ENCODE results near the gene NCR2.

The NCR2 gene

DNA sequence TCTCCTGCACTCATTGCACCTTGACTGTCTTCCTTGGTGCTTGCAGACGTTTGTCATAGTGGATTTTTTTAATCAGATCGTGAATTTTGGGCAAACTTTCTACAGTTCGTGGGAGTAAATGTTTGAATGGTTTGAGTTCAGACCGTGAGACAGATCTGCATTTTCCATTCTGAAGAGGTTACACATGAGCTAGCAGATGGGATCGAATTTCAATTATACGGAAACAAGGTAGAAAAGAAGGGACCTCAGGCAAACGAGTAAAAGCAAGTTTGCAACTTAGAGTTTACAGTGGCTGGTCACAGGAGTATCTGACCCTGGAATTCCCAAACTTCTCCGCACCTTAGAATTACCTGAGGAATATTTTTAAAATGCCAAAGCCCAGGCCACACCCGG, 17.2 kb upstream of the NCR2 start:
- no peak for DNase-seq (ENCODE audit: extremely low read depth, low read depth)
- TF ChIP-seq, protein P1, sequence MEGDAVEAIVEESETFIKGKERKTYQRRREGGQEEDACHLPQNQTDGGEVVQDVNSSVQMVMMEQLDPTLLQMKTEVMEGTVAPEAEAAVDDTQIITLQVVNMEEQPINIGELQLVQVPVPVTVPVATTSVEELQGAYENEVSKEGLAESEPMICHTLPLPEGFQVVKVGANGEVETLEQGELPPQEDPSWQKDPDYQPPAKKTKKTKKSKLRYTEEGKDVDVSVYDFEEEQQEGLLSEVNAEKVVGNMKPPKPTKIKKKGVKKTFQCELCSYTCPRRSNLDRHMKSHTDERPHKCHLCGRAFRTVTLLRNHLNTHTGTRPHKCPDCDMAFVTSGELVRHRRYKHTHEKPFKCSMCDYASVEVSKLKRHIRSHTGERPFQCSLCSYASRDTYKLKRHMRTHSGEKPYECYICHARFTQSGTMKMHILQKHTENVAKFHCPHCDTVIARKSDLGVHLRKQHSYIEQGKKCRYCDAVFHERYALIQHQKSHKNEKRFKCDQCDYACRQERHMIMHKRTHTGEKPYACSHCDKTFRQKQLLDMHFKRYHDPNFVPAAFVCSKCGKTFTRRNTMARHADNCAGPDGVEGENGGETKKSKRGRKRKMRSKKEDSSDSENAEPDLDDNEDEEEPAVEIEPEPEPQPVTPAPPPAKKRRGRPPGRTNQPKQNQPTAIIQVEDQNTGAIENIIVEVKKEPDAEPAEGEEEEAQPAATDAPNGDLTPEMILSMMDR (IDR thresholded peaks at IDR 0.05; ENCODE audit: low read depth, low read length), result no peak

DNA sequence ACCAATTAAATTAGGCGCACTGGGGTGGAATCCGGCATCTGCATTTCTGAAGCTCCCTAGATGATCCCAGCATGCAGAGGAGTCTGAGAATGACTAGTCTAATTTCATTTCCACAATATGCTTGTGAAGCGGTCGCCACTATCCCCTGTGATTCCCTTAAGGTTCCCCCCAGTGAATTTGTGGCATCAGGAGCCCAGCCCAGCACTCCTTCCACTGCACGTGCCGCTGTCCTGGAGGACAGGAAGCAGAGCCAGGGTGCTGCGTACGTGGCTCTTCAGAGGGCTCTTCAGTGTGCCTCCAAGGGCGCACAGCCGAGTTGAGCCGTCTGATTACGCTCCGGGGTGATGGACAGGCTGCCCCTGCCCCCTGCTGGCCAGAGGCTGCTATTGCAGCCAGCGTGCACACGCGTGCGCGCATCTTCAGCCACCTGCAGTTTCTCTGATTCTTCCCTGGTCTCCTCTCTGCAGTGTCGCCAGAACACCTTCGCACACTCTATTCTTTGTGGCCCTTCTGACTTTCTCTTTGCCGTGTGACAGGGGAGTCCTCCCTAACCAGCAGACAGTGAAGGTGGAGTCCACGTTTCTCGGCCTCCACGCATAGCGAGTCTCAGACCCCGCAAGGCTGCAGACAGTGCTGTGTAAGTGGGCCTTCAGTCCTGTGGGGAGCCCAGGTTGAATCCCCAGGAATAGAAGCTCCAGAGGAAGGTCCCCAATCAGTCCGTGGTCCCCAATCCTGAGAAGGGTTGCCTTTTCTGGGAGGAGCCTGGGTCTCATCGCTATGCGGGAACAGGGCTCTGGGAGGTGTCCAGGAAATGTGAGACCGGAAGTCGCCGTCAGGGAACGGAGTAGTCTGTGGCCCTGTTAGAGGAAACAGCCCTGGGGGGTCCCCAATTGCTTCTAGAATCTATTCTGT, 16.5 kb upstream of the NCR2 start:
- TF ChIP-seq, protein P1 (IDR thresholded peaks at IDR 0.05; ENCODE audit: low read depth, low read length), result peak; percentile 100
- peak; percentile 35 for DNase-seq (ENCODE audit: extremely low read depth, low read depth)

DNA sequence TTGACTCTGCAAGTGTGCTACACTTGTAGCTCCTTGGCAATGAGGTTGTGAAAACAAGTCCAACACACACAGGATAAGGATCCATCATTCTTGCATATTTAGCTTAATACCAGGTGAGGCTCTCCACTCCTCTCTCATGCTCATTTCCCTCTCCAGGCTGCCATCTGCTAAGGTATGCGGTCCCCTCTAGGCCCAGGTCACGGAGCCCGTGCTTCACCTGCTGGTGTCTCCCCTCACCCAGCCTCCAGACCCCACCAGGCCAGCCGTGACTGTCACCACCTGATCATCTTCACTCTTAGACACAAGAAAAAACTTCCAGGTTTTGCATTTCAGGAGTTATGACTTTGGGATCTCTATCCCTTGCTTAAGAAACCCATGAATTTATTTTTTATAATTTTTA, 14.2 kb upstream of the NCR2 start:
- DNase-seq (ENCODE audit: extremely low read depth, low read depth), result no peak
- TF ChIP-seq, protein P1 (IDR thresholded peaks at IDR 0.05; ENCODE audit: low read depth, low read length), result no peak

DNA sequence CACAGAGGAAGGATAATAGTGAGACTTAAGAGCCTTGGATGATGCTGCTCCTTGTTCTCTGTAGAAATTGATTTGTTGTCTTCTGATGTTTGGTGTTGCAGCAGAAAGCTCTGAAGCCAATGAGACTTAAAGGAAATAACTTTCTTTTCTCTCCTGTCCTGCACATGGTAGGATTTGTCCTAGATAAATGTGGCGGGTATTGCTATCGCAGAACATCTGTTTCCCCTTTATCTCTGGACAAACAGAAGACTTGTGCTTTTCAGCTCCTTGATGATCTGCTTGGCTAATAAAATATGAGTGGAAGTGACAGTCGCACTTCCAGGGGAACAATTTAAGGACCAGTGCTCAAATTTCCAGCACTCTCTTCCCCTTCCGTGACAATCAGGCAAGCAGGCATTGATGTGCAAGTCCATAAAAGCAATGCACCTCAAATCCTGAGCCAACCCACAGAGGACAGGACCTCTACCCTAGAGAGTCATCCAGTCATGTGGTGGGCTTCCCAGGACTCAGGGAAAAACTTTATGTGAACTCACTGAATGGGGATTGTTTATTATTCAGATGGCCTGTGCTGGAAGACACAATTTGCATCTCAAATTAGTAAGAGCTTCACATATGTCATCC, 9.9 kb upstream of the NCR2 start:
- TF ChIP-seq, protein P1 (IDR thresholded peaks at IDR 0.05; ENCODE audit: low read depth, low read length), result no peak
- DNase-seq (ENCODE audit: extremely low read depth, low read depth), result no peak

DNA sequence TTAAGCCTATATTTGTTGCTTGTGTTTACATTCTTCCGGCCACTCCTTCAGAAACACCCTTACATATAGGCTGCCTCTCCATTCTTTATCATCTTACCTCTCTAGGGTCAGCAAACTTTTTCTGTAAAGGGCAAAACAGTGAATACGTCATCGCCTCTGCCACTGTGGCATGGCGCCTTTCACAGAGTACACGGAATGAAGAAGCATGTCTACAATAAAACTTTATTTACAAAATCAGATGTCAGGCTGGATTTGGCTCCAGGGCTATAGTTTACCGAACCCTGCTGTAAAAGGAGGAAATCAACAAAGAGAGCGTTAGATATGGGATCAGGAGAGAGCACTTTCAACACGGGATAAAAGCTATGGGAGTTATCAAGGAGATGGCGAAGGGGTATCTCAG, 9.3 kb upstream of the NCR2 start:
- TF ChIP-seq, protein P1 (IDR thresholded peaks at IDR 0.05; ENCODE audit: low read depth, low read length), result no peak
- DNase-seq (ENCODE audit: extremely low read depth, low read depth), result no peak

DNA sequence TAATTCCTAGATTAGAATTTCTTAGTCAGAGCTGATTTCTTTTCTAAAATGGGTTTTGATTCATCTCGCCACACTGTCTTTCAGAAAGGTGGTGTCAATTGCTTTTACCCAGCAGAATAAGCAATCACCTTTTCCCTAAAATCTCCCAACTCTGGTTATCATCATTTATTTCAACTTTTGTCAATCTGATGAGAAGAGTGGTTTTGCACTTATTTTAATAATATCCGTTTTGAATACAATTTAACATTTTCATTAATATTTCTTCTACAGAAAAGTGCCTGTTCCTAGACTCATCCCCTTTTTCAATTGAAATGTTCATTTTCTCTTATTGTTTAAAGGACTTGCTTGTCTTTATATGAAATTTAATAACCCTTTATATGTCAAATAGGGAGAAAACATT, 8.2 kb upstream of the NCR2 start:
- TF ChIP-seq, protein P1 (IDR thresholded peaks at IDR 0.05; ENCODE audit: low read depth, low read length), result no peak

More for the DNA sequence above, 8.2 kb upstream of the NCR2 start:
- no peak for DNase-seq (ENCODE audit: extremely low read depth, low read depth)

Measured in AG09319 (cell line).